Breast epithelium (tissue), 3 donors: ENCODE results near the gene CNTN2.

Source experiments
- POLR2A ChIP-seq: fragments of 450-650 bp; IDR thresholded peaks from one replicate; pipeline ENCODE4 v1.6.1; 2016; ENCODE audit warnings: antibody characterized with exemption, mild to moderate bottlenecking, moderate library complexity
- TF ChIP-seq, protein P1 (sequence below), 3 donors: fragments of 450-650 bp; IDR thresholded peaks; one replicate each; pipeline ENCODE4 v1.5.1; 2016 to 2017; ENCODE audit warnings: antibody characterized with exemption in 3 of 3, mild to moderate bottlenecking in 3 of 3, moderate library complexity in 3 of 3

DNA sequence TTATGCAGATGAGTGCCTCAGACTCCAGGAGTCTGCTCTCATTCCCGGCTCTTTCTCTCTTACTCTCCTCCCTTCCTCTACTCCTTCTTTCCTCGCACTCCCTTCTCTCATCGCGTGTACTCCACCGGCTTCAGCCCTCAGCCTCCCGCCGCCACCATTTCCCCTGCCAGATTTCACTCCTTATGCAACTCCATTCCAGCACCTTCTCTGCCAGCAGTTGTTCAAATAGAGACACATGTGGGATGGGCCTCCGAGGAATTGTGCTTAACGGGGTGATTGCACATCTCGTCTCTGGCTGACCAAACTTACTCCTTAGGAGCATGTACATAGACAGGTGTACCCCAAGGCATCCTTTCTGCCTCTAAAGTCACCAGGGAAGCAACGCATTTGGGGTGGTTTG lies 2.1 kb downstream of the CNTN2 start:
- TF ChIP-seq, protein P1, sequence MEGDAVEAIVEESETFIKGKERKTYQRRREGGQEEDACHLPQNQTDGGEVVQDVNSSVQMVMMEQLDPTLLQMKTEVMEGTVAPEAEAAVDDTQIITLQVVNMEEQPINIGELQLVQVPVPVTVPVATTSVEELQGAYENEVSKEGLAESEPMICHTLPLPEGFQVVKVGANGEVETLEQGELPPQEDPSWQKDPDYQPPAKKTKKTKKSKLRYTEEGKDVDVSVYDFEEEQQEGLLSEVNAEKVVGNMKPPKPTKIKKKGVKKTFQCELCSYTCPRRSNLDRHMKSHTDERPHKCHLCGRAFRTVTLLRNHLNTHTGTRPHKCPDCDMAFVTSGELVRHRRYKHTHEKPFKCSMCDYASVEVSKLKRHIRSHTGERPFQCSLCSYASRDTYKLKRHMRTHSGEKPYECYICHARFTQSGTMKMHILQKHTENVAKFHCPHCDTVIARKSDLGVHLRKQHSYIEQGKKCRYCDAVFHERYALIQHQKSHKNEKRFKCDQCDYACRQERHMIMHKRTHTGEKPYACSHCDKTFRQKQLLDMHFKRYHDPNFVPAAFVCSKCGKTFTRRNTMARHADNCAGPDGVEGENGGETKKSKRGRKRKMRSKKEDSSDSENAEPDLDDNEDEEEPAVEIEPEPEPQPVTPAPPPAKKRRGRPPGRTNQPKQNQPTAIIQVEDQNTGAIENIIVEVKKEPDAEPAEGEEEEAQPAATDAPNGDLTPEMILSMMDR (IDR thresholded peaks at IDR 0.05) = no peak
- TF ChIP-seq POLR2A = no peak
